ENCODE data around the gene CSF3R.
"Not testable (repeated sequence)": the region's sequence is repeated elsewhere in the genome, so short reads cannot be mapped to it uniquely, and the experiment has no call there.

Gene CSF3R

GRCh38 chr1:36512842-36513241 is 30.1 kb upstream of the CSF3R start:
- DNase-seq (ENCODE audit: low read depth) = no peak

GRCh38 chr1:36511804-36512798 is 29.4 kb upstream of the CSF3R start:
- no peak for DNase-seq (ENCODE audit: low read depth)

GRCh38 chr1:36511220-36511619 is 28.5 kb upstream of the CSF3R start:
- DNase-seq (ENCODE audit: low read depth) = not testable (repeated sequence)

GRCh38 chr1:36510418-36510817 is 27.7 kb upstream of the CSF3R start:
- no peak for DNase-seq (ENCODE audit: low read depth)

- DNase-seq (ENCODE audit: low read depth) = no peak
These were observed 25.5 kb upstream of the CSF3R start for GRCh38 chr1:36508257-36508656.

GRCh38 chr1:36506276-36506920 is 23.7 kb upstream of the CSF3R start:
- DNase-seq (ENCODE audit: low read depth) = no peak

GRCh38 chr1:36503733-36504132 is 21.0 kb upstream of the CSF3R start:
- DNase-seq (ENCODE audit: low read depth) = no peak

GRCh38 chr1:36503159-36503558 is 20.4 kb upstream of the CSF3R start:
- DNase-seq (ENCODE audit: low read depth) = no peak

- no peak for DNase-seq (ENCODE audit: low read depth)
These were observed 19.9 kb upstream of the CSF3R start for GRCh38 chr1:36502616-36503015.

- not testable (repeated sequence) for DNase-seq (ENCODE audit: low read depth)
These were observed 19.2 kb upstream of the CSF3R start for GRCh38 chr1:36501911-36502310.

GRCh38 chr1:36497207-36497606 is 14.5 kb upstream of the CSF3R start:
- DNase-seq (ENCODE audit: low read depth) = no peak

GRCh38 chr1:36494971-36495370 is 12.3 kb upstream of the CSF3R start:
- DNase-seq (ENCODE audit: low read depth) = no peak

GRCh38 chr1:36493524-36493923 is 10.8 kb upstream of the CSF3R start:
- DNase-seq (ENCODE audit: low read depth) = no peak

GRCh38 chr1:36492491-36492890 is 9.8 kb upstream of the CSF3R start:
- no peak for DNase-seq (ENCODE audit: low read depth)

GRCh38 chr1:36489258-36490051 is 6.7 kb upstream of the CSF3R start:
- DNase-seq (ENCODE audit: low read depth) = not testable (repeated sequence)

GRCh38 chr1:36487906-36488305 is 5.2 kb upstream of the CSF3R start:
- no peak for DNase-seq (ENCODE audit: low read depth)

GRCh38 chr1:36487336-36487725 is 4.6 kb upstream of the CSF3R start:
- not testable (repeated sequence) for DNase-seq (ENCODE audit: low read depth)

- no peak for DNase-seq (ENCODE audit: low read depth)
These were observed 4.0 kb upstream of the CSF3R start for GRCh38 chr1:36486439-36487335.

GRCh38 chr1:36486093-36486438 is 3.4 kb upstream of the CSF3R start:
- no peak for DNase-seq (ENCODE audit: low read depth)

GRCh38 chr1:36484099-36484498 is 1.4 kb upstream of the CSF3R start:
- DNase-seq (ENCODE audit: low read depth) = no peak
